Measurements from ENCODE around the gene TMIE.

- TF ChIP-seq, protein P1, sequence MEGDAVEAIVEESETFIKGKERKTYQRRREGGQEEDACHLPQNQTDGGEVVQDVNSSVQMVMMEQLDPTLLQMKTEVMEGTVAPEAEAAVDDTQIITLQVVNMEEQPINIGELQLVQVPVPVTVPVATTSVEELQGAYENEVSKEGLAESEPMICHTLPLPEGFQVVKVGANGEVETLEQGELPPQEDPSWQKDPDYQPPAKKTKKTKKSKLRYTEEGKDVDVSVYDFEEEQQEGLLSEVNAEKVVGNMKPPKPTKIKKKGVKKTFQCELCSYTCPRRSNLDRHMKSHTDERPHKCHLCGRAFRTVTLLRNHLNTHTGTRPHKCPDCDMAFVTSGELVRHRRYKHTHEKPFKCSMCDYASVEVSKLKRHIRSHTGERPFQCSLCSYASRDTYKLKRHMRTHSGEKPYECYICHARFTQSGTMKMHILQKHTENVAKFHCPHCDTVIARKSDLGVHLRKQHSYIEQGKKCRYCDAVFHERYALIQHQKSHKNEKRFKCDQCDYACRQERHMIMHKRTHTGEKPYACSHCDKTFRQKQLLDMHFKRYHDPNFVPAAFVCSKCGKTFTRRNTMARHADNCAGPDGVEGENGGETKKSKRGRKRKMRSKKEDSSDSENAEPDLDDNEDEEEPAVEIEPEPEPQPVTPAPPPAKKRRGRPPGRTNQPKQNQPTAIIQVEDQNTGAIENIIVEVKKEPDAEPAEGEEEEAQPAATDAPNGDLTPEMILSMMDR (IDR thresholded peaks at IDR 0.05), result no peak
- TF ChIP-seq, protein P2, sequence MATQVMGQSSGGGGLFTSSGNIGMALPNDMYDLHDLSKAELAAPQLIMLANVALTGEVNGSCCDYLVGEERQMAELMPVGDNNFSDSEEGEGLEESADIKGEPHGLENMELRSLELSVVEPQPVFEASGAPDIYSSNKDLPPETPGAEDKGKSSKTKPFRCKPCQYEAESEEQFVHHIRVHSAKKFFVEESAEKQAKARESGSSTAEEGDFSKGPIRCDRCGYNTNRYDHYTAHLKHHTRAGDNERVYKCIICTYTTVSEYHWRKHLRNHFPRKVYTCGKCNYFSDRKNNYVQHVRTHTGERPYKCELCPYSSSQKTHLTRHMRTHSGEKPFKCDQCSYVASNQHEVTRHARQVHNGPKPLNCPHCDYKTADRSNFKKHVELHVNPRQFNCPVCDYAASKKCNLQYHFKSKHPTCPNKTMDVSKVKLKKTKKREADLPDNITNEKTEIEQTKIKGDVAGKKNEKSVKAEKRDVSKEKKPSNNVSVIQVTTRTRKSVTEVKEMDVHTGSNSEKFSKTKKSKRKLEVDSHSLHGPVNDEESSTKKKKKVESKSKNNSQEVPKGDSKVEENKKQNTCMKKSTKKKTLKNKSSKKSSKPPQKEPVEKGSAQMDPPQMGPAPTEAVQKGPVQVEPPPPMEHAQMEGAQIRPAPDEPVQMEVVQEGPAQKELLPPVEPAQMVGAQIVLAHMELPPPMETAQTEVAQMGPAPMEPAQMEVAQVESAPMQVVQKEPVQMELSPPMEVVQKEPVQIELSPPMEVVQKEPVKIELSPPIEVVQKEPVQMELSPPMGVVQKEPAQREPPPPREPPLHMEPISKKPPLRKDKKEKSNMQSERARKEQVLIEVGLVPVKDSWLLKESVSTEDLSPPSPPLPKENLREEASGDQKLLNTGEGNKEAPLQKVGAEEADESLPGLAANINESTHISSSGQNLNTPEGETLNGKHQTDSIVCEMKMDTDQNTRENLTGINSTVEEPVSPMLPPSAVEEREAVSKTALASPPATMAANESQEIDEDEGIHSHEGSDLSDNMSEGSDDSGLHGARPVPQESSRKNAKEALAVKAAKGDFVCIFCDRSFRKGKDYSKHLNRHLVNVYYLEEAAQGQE (IDR thresholded peaks at IDR 0.05; ENCODE audit: insufficient read depth in 1 of 2, low read depth in 2 of 2, low read length in 1 of 2), result no peak
- no peak for TF ChIP-seq POLR2AphosphoS5 (IDR thresholded peaks at IDR 0.05; ENCODE audit: low read depth, low read length)
Observed at GRCh38 chr3:46680298-46680826, 20.8 kb upstream of the TMIE start.
